Gastroesophageal sphincter (tissue), 4 donors: ENCODE data around the gene PTDSS2. TPM values are rescaled to one million over a fixed set of nuclear protein-coding genes. Genes with fewer than 3 reads are reported as not detected.
"Not testable (repeated sequence)": the region's sequence is repeated elsewhere in the genome, so short reads cannot be mapped to it uniquely, and the experiment has no call there.

Experiments used
- ATAC-seq: fragments of 150-250 bp; one replicate; pipeline ENCODE4 v1.9.1; 2016; ENCODE audit warnings: mild to moderate bottlenecking, moderate library complexity
- H3K27ac ChIP-seq, 4 donors: fragments of 200-600 bp; sonication (generic) in 3 of 4; 1 replicate in 3 of 4; 2 replicates in 1 of 4; pipeline ENCODE4 v1.5.1; 2016 to 2019
- H3K27me3 ChIP-seq: fragments of 200-600 bp; sonication (generic); one replicate; pipeline ENCODE4 v1.5.1; 2019
- H3K36me3 ChIP-seq, 2 donors: fragments of 200-600 bp; sonication (generic); one replicate each; pipeline ENCODE4 v1.5.1; 2019; ENCODE audit warnings: control low read depth in 1 of 2
- H3K4me1 ChIP-seq, 3 donors: fragments of 200-600 bp; sonication (generic); 1 replicate in 2 of 3; 2 replicates in 1 of 3; pipeline ENCODE4 v1.5.1; 2016 to 2019; ENCODE audit warnings: control low read depth in 2 of 3
- H3K4me3 ChIP-seq, 2 donors: fragments of 200-600 bp; sonication (generic); one replicate each; pipeline ENCODE4 v1.5.1; 2019; ENCODE audit warnings: mild to moderate bottlenecking in 1 of 2, moderate library complexity in 1 of 2
- H3K9me3 ChIP-seq, 3 donors: fragments of 200-600 bp; sonication (generic); one replicate each; pipeline ENCODE4 v1.5.1; 2017 to 2019; ENCODE audit warnings: control low read depth in 2 of 3
- CTCF ChIP-seq, 4 experiments: fragments of 200-600 bp in 2 of 4; fragments of 450-650 bp in 2 of 4; sonication (generic) in 1 of 4; IDR thresholded peaks; one replicate each; pipeline ENCODE4 v1.5.1; 2017 to 2019; ENCODE audit warnings: antibody characterized with exemption in 4 of 4, mild to moderate bottlenecking in 2 of 4, moderate library complexity in 2 of 4
- EP300 ChIP-seq: sonication (generic); formaldehyde crosslinking; IDR thresholded peaks from one replicate; pipeline ENCODE4 v1.6.1; 2017; ENCODE audit warnings: antibody characterized with exemption, mild to moderate bottlenecking
- POLR2A ChIP-seq, 2 donors: fragments of 450-650 bp; IDR thresholded peaks; one replicate each; pipeline ENCODE4 v1.6.1; 2017; ENCODE audit warnings: antibody characterized with exemption in 2 of 2, mild to moderate bottlenecking in 2 of 2, moderate library complexity in 1 of 2
- POLR2AphosphoS5 ChIP-seq: sonication (generic); formaldehyde crosslinking; IDR thresholded peaks from one replicate; pipeline ENCODE4 v1.6.1; 2017; ENCODE audit warnings: antibody characterized with exemption
- WGBS, 2 donors: methylation state at CpG; one replicate each; pipeline ENCODE4 v1.1.5; 2018; ENCODE audit warnings: low coverage in 1 of 2; 5-methylcytosine and 5-hydroxymethylcytosine counted together
- total RNA-seq, 4 donors: library from RNA; depleted of rRNA; stranded (reverse); fragments of >200 nt; gene quantifications; one replicate each; pipeline ENCODE4 v1.1.0, GENCODE V29; 2016

Gene PTDSS2
- total RNA-seq, 4 donors from 2014 or later = 23.4 to 55.9 (median 43.1) TPM

GRCh38 chr11:420911-421321 lies 29.2 kb upstream of the PTDSS2 start:
- peaks cover 0 to 18% (median 4%) of the 10 kb centered on the region in 3 donors for H3K4me1 ChIP-seq
- no peak for ATAC-seq
- no peaks in the 10 kb centered on the region for H3K36me3 ChIP-seq
- no peak overlapping the region for H3K4me3 ChIP-seq
- peaks cover 0 to 8% (median 0%) of the 10 kb centered on the region in 3 donors for H3K9me3 ChIP-seq
- TF ChIP-seq EP300 (no peak), POLR2A (IDR thresholded peaks at IDR 0.05) (no peak), CTCF (IDR thresholded peaks at IDR 0.05) (no peak), POLR2AphosphoS5 (no peak)
- 60 to 97% methylated on average over 2 to 10 of the region's 21 CpGs for WGBS, 2 donors
- peaks cover 80% of the 10 kb centered on the region for H3K27me3 ChIP-seq
- H3K27ac ChIP-seq = no peak overlapping the region

- no peak for ATAC-seq
- Histone ChIP-seq H3K27ac (no peak overlapping the region), H3K4me1 (peaks cover 0 to 5% (median 0%) of the 10 kb centered on the region in 3 donors), H3K9me3 (peaks cover 0 to 8% (median 0%) of the 10 kb centered on the region in 3 donors), H3K4me3 (no peak overlapping the region), H3K27me3 (peaks cover 80% of the 10 kb centered on the region), H3K36me3 (no peaks in the 10 kb centered on the region)
- no peak for TF ChIP-seq CTCF (IDR thresholded peaks at IDR 0.05)
- TF ChIP-seq POLR2AphosphoS5 = no peak
- TF ChIP-seq EP300 = no peak
- TF ChIP-seq POLR2A (IDR thresholded peaks at IDR 0.05) = no peak
- WGBS, 2 donors = 54 to 79% methylated on average over 8 to 10 of the region's 10 CpGs
These were observed 27.8 kb upstream of the PTDSS2 start for GRCh38 chr11:422249-422656.

GRCh38 chr11:424232-424631 lies 25.8 kb upstream of the PTDSS2 start:
- Histone ChIP-seq H3K4me1 (no peaks in the 10 kb centered on the region), H3K36me3 (no peaks in the 10 kb centered on the region), H3K4me3 (no peak overlapping the region), H3K27me3 (peaks cover 74% of the 10 kb centered on the region), H3K27ac (no peak overlapping the region), H3K9me3 (peaks cover 0 to 8% (median 0%) of the 10 kb centered on the region in 3 donors)
- TF ChIP-seq CTCF (IDR thresholded peaks at IDR 0.05) (no peak), POLR2AphosphoS5 (no peak), POLR2A (IDR thresholded peaks at IDR 0.05) (no peak), EP300 (no peak)
- no peak for ATAC-seq
- 83 to 84% methylated on average over 3 to 4 of the region's 4 CpGs for WGBS, 2 donors

GRCh38 chr11:424766-425165 lies 25.3 kb upstream of the PTDSS2 start:
- not testable (repeated sequence) for H3K4me3 ChIP-seq, H3K4me1 ChIP-seq, ATAC-seq, H3K36me3 ChIP-seq, H3K27ac ChIP-seq, H3K9me3 ChIP-seq
- peaks cover 72% of the 10 kb centered on the region for H3K27me3 ChIP-seq
- WGBS, 2 donors = 30 to 36% methylated on average over 12 to 30 of the region's 45 CpGs

- H3K36me3 ChIP-seq = no peaks in the 10 kb centered on the region
- WGBS, 2 donors = 46 to 54% methylated on average over 4 of the region's 4 CpGs
- peaks cover 67% of the 10 kb centered on the region for H3K27me3 ChIP-seq
- H3K9me3 ChIP-seq = peaks cover 0 to 8% (median 0%) of the 10 kb centered on the region in 3 donors
- no peak for ATAC-seq
- H3K4me3 ChIP-seq = no peak overlapping the region
- no peak for TF ChIP-seq POLR2AphosphoS5
- TF ChIP-seq CTCF (IDR thresholded peaks at IDR 0.05) = no peak
- TF ChIP-seq EP300 = no peak
- no peak for TF ChIP-seq POLR2A (IDR thresholded peaks at IDR 0.05)
- no peak overlapping the region for H3K27ac ChIP-seq
- H3K4me1 ChIP-seq = no peaks in the 10 kb centered on the region
These were observed 24.8 kb upstream of the PTDSS2 start for GRCh38 chr11:425301-425700.
